ENCODE measurements around the gene STK32B.

DNA sequence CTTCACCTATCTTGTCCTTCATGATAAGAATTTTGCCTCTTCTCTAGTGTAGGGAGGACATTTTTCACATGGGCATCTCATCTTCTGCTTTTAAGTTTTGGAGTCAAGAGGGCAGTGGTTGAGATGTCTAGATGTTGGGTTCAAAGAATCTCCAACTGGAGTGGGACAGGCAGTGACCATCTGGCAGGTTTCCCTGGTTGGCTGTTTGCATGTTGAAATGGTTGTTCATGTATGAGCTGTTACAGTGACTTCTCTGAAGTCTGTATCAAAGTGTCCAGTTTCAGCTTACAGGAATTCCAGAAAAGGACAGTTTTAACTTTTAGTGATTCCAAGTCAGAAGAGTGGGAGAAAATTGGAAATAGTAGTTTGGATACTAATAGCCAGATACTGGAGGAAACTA, 464.4 kb downstream of the STK32B start:
- TF ChIP-seq, protein P1, sequence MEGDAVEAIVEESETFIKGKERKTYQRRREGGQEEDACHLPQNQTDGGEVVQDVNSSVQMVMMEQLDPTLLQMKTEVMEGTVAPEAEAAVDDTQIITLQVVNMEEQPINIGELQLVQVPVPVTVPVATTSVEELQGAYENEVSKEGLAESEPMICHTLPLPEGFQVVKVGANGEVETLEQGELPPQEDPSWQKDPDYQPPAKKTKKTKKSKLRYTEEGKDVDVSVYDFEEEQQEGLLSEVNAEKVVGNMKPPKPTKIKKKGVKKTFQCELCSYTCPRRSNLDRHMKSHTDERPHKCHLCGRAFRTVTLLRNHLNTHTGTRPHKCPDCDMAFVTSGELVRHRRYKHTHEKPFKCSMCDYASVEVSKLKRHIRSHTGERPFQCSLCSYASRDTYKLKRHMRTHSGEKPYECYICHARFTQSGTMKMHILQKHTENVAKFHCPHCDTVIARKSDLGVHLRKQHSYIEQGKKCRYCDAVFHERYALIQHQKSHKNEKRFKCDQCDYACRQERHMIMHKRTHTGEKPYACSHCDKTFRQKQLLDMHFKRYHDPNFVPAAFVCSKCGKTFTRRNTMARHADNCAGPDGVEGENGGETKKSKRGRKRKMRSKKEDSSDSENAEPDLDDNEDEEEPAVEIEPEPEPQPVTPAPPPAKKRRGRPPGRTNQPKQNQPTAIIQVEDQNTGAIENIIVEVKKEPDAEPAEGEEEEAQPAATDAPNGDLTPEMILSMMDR (IDR thresholded peaks at IDR 0.05), result no peak
- TF ChIP-seq ZFX (IDR thresholded peaks at IDR 0.05; ENCODE audit: borderline replicate concordance), result no peak

Data from 22Rv1 (cell line).